Stimulated activated CD8-positive, alpha-beta memory T cell treated with anti-CD3 and anti-CD28 coated beads, Interleukin-15, amount 100 ng/mL, for 1 hour (primary cell): ENCODE measurements around the gene CAMTA1.

Experiments
- DNase-seq: peaks from one replicate; pipeline ENCODE4 v3.0.0-alpha.2; 2020; ENCODE audit warnings: low read depth

CAMTA1 gene

DNA sequence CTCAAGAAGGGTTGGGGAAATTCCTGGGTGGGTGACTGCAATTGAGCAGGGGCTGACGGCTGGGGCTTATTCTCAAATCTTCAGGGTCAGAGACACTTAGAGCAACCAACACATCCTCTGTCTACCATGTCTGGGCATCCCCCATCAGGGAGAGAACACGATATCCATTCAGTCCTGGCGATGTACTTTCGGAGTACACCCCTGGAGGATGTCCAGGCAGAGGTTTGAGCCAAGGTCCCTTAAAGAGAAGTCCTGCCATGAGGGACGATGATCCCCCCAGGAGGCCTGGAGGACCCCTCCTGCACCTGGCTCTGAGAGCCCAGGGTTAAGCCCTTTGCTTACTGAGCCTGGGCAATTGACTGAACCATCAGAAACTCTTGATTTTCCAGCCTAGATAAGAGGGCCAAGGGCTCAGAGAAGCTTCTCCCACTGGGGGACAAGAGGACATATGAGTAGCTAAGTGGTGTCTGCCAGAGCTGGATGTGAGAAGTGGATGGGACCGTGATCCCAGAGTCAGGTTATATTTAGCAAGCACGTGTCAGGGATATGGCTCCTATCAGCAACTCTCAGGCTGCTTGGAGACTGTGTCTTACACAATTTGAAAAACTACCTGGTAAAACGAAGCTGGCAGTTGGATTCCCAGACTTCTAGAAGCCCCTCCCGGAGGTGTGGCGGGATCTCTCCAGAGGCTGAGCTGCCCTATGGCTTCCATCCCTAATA lies 732.5 kb downstream of the CAMTA1 start:
- no peak for DNase-seq

DNA sequence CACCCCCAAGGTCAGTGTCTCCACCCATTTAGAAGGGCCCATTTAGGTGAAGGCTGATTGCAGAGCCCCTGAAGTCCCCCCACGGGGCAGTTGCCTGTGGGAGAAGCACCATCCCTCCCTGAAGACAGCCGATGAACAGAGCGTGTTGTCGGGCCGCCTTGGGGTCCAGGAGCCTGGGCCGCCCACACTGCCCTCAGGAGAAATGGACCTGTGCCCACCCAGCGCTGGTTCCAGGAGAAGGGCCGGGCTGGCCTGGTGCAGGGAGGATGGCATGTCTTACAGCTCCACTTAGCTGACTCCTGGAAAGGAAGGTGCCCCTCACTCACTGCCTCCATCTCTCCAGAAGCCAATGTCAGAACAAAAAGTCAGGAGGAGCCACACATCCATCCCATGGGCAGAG lies 733.2 kb downstream of the CAMTA1 start:
- no peak for DNase-seq

DNA sequence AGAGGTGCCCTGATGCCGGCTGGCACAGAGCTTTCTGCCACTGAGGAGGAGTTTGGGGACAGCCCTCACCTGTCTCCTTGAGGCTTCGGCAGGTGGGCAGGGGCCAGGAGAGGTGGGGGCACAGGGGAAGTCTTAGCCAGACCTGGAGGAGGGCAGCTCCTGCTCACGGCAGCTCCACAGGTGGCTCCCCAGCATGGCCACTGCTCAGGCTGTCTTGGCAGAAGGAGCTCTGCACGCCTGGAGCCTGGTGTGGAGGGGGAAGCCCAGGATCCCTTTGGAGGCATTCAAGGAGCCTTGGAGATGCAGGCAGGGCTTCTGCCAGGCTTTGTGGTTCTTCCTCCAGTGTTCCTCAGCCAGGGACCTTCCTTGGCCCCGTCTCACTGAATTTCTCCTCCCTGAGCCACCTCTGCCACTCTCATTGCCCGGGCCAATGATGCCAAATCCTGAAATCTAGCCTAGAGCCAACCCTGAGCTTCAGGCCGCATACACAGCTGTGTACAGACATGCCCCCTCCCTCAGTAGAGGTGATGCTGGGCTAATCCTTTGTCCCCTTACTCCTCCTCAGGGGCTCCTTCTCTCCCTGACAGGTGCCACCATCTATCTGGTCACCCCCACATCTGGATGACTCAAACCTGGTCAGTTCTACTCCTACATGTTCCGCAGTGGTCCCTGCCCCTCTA lies 734.1 kb downstream of the CAMTA1 start:
- no peak for DNase-seq

DNA sequence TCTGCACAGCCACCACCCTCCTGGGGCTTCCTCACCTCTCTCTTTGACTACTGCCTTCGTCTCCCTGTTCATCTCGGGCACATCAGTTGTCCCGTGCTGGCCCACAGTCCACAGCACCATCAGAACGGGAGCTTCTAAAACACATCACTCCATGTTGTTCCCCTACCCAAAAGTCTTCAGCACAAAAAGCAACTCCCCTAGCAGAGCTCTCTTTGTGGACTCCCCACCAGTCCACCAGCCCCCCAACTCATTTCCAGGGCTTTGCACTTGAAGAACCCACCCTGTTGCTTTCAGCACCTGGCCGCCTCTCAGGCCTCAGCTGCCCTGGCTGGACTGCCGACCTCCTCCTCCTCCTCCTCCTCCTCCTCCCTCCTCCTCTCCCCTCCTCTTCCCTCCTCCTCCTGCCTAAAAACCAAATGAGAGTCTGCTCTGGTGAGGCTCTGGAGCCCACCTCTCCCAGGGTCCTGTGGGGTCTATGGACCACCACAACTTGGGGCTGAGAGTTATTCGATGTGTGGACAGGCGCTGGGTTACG lies 734.7 kb downstream of the CAMTA1 start:
- no peak for DNase-seq

DNA sequence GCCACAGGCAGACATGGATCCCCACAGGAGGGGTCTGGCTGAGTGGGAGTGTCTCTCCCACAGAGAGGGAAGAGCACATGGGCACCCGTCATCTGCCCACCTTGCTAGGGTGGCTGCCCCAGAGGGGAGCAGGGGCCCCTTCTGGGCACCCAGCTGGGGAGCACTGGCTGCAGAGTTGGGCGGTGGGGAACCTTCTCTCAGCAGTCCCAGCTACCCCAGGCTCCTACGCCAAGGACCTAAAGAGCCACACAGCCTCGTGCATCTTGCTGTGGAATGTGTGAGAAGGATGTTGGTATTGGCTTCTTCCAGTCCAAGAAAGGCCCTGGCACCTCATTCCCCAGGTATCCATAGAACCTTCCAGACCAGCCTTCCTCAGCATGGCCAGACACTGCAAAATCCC lies 735.2 kb downstream of the CAMTA1 start:
- no peak for DNase-seq

DNA sequence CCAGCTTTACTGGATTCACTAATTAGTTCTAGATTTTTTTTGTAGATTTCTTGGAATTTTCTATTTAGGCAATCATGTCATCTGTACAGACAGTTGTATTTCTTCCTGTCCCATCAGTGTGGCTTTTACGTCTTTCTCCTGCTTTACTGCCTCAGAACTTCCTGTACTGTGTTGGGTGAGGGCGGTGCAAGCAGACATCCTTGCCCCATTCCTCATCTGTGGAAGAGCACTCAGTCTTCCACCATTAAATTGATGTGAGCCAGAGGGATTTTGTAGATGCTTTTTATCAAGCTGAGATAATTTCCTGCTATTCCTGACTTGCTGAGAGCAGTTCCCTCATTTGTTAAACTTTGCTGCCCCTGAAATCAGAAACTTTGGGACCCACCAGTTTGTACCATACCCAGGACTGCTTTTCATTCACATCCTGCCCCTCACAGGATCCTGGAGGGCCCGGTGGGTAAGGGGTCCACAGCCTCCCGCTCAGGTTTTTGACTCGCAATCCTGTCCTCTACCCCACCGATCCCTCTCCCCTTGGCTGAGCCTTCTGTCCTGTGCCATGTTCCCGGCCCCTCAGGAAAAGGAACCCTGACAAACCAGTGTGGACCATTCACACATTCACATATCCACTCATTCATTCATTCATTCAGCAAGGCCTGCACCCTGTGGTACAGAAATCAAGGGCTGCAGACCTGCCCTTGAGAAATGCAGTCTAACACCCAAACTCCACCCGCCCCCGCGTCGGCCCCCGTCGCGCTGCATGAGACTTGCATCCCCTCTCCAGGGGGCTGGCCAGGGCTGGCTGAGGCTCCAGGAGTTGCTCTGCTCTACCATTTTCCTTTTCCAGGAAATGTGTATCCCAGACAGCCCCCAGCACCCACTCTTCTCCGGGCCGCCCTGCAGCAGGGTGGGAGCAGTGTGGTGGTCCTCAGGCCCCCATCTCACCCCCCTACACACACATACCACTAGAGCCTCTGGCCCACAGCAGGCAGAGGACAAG lies 739.4 kb downstream of the CAMTA1 start:
- no peak for DNase-seq

DNA sequence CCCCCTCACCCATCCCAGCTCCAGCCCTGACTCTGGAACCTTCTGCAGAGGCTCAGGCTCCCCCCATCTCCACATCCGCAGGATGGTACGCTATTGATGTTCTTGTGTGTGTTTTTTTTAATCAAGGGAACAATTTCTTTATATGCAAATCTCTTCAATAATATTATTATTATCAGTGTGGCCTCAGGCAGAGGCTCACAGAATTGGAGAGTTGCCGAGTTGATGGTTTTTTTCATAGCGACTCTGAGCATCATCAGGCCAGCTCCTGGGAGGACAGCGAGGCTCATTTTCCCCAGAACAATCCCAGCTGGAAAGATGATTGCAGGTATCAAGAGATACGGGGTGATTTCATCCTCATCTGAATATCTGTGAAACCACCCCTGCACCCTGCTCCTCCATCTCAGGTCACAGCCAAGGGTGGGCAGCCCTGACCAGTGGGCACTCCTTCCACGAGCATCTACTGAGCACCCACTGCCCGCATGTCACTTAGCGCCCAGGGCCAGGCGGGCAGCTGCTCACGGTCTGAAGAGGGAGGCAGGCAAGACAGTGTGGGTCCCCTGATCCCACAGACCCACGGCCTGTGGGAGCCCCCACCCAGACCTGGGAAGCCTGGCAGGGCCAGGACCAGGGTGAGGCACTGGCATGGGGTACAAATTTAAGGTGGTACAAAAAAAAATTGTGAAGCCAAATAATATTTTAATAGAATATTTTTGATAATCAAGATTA lies 740.2 kb downstream of the CAMTA1 start:
- DNase-seq, result no peak

DNA sequence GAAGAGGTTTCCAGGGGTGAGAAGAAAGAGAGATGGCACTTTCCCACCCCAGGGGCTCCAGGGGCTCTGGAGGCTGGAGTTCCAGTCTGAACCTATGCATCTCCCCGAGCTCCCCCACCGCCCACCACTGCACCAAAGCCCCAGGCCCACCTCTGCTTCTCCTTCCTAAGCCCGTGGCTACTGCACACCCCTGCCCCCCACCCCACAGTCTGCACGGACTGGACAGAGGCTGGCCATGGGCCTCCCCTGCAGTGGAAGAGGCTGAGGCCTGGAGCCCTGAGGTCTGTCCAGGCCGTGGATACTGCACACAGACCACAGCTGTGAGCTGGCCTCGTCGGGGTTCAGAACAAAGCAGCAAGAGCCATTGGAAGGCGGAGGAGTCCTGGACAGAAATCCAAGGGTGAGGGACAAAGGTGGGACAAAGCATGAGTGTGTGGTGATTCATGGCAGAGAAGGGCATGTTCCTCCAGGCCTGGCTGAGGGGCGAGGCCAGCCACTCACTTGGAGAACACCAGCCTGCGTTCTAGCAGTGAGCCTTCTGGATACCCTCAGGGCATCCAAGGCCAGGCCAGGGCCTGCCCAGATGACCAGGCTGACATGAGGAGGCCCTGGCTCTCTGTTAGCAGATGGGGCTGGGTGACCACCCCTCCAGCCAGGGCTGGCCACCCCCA lies 741.1 kb downstream of the CAMTA1 start:
- no peak for DNase-seq

DNA sequence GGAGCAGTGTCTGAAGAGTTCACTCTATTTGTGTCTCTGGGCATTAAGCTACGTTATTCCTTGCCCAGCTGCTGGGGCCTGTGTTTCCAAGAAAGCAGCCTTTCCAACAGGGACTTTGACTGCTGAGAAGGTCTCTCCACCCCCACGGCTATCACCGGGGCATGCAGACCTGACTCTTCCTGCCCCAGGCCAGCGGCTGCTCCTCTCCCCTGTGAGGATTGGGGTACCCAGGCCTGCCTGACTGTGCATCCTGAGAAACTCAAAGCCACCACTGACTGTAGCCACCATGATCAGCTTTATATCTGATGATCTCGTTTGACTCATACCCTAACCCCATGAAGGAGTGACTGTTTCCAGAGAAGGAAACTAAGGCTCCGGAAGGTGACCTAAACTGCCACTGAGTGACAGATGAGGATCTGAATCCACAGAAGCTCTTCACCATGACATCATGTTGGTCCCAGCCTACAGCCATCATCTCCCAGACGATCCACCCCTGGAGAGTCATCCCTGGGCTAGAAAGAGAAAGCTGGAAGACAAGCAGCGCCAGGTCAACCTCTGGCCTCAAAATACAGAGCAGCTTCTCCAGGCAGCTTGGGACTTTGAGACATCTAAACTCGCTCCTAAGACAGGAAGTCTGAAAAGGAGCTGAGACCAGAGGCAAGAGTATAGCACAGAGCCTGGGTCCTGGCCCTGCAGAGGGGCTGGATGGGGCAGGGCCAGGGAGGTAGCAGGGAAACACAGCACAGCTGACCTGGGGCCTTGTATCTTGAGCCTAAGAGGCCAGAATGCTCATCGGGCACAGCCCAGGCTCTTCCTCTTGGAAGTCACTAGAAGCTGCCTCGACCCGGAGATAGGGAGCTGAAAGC lies 741.8 kb downstream of the CAMTA1 start:
- no peak for DNase-seq

DNA sequence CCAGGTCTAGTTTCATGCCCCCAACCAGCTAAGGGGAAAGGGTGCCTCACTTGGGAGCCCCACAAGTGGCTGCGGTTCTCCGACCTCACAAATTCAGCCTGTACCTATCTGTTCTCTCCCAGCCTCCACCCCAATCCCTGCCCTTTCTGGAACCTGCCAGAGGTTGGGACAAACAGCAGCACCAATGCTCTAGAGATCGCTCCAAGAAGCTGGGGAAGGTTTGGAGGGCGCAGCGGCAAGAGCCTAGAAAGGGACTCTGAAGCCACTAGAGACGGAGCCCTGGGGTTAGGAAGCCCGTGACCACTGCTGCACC lies 742.4 kb downstream of the CAMTA1 start:
- no peak for DNase-seq

DNA sequence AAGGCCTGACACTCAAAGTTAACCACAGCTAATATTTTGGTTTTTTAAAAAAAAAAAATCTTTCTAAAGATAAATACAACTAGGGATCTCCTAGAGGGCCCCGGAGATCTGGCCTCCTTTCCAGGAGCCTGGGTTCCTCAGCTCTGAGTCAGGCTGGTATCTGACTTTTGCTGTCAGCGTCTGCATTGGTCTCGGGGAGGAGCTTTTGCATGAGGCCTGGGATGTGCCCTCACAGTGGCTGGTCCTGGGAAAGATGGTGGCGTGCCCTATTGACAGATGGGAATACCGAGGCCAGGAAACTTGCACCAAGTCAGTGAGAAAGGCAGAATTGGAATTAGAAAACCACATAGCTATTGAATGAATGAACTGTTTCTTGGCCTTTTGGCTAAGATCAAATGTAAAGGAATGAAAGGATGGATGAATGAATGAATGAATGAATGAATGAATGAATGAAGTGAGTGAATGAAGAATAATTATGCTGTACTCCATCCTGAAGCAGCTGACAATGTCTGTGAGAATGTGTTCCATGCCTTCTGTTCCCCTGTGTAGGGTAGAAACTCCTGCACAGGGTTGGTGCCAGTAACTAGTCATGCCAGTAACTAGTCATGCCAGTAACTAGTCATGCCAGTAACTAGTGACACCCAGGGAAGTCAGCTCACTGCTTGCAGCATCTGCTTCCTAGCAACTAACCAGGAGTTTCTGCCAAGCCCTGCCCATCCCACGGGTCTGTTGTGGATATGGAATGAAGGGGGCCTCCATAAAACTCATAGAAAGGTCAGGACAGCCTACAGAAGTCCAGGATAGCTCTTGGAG lies 743.3 kb downstream of the CAMTA1 start:
- no peak for DNase-seq

DNA sequence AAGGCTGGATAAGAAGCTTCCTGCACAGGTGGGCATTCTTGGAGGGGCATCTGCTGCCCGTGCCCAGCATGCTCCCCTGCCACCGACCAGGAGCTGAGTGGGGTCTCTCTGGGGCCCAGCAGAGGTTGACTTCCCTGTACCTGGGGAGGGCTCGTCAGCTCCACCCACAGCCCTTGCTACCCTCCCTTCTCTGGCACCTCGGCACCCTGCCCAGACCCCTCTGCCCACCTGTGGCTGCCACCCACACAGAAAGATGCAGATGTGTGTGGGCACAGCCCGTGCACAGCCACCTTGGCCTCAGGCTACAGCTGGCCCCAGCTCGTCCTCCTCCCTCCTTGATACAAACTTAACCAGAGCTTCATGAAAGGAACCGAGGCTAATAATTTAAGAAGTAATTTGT lies 744.7 kb downstream of the CAMTA1 start:
- no peak for DNase-seq

DNA sequence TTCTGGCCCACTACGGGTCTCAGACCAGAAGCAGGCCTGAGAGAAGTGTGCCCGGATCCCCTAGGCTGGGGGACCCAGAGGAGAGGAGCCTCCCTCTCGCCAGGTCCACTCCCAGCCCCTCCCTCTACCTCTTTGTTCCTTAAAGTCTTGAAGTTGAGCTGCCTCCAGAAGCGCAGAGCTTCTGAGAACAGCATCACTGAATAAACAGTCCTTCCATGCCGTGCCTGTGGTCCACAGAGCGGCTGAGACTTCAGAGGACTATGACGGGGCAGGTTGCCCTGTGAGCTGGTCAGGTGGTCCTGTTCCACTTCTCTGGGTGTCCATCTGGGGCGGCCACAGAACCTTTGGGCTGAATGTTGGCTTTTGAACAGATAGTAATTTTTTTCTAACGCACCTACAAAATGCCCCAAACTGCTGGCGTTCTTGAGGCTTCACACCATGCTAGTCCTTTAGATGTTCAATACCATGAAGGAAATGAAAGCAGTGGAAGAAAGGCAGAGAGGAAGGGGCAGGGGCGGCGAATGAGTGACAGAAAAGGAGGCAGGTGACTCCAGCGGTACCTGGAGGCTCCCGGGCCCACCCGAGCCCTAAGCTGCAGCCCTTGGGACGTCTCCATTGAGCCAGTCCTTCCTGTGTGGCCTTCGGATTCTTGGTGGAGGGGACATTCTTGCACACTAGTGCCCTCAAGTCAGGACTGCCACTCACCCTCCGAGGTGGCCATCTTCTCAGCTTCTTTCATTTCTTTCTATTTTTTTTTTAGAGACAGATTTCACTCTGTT lies 746.5 kb downstream of the CAMTA1 start:
- DNase-seq, result no peak

DNA sequence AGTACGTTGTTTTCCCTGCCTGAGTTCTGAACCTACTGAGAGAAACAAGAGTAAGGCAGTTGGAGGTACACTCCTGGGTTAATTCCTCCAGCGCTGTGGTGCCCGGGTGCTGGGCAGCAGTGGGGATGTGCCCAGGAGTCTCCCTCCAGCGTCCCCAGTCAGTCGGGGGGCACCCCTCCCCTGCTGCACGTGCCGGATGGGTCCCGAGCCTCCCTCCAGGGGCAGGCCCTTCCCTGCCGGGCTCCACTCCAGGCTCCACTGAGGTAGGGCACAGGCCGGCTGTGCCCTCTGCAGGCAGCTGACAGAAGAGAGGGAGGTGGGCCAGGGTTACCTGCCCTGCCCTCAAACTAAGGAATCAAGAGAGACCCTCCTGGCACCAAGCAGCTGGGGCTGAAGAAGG lies 747.8 kb downstream of the CAMTA1 start:
- no peak for DNase-seq

DNA sequence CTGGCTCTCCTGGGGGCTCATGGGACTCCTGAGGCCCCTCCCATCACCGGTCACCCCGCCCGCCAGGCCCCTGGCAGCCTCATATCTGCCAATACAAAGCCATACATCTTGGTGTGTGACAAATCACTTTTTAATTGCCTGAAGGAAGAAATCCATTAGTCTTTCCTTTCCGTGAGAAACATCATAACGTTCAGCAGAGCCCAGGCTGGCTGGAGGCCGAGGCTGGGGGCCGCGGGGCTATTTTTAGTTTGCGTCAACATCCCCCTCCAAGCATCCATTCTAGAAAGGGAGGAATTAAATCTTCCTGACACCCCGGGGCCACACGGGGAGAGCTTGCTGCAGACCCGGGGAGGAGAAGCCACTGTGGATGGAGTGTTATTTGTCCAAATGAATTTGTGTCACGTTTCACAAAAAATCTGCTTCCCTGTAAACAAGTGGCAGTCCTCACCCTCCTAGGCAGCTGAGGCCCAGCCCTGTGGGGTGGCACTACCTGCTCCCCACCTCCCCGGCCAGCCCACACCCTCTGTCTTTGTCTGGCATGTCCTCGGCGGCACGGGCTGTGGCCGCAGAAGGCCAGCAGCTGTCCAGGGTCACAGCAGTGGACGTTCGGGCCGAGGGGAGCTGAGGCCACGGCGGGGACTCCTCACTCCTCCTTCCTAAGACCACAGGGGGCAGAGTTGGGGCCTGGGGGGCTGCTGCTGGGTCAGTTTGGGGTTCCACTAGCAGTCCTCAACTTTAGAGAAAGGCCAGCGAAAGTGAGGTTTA lies 749.0 kb downstream of the CAMTA1 start:
- DNase-seq, result no peak

DNA sequence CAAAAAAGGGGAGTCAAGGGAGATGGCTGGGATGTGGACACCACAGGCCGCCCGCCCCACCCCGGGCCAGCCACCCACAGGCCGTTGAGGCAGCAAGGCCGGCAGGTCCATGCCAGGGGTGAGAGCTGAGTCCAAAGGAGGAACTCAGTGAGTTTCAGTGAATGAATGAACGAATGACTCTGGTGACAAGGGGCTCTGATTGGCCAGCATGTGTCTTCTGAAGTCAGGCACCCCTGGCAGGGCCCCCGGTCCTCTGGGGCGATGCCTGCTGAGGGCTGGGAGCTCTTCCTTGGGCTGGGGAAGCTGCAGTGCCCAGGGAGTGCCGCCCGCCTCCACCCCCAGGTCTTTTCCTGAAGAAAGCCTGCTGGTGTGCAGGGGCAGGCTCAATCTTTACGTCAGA lies 749.8 kb downstream of the CAMTA1 start:
- DNase-seq, result no peak

DNA sequence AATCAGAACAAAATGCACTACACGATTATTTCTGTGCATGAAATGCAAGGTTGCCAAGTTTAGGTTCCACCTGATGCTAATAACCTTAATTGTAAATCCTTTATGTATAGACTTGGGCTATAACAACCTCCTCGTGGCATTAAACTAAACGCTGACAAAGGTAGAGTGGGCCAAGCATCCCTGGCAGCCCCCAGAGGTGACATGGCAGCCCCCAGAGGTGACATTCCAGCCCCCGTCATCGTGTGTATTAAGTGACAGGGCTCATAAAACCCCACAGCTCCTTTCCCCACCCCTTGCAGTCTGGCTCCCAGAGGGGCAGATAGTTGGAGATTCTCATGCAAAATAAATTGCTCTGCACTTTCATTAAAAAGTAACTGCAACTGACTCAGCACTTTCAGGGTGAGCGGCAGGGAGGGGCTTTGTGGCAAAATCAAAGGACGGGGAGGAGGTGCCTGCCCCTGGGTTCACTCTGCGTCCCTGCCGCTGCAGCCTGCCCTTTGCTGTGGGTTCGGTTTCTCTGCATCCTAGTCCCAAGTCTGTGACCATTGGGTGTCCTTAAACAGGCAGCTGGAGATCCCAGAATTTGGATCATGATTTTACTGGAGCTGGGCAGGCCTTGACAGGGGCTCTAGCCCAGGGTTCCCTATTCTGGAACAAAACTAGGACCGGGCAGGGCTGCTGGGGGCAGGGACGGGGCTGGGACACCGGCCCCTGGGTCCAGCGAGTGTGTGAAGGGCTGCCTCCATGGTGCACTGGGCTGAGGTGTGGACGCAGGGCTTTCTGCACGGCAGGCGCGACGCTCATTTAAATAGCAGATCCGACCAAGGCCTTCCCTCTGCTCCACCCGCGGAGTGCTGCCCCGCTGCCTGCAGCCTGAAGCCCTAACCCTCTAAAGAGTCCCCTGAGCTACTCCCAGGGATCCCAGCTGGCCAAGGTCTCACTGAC lies 751.0 kb downstream of the CAMTA1 start:
- no peak for DNase-seq
